ENCODE results near the gene PFDN4.
A peak's percentile ranks its signal among the peaks of the same experiment; 100 is the strongest.
"Not testable (repeated sequence)": the region's sequence is repeated elsewhere in the genome, so short reads cannot be mapped to it uniquely, and the experiment has no call there.

The PFDN4 gene

DNA sequence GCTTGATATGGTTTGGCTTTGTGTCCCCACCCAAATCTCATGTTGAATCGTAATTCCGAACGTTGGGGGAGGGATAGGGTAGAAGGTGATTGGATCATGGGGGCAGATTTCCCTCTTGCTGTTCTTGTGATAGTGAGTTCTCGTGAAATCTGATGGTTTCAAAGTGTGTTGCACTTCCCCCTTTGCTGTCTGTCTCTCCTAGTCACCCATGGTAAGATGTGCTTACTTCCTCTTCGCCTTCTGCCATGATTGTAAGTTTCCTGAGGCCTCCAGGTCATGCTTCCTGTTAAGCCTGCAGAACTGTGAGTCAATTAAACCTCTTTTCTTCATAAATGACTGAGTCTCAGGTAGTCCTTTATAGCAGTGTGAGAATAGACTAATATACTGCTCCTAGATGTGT lies 19.9 kb downstream of the PFDN4 start:
- DNase-seq = no peak

- peak; percentile 68 for DNase-seq
These were observed 21.0 kb downstream of the PFDN4 start for GRCh38 chr20:54228841-54229240.

- no peak for DNase-seq
These were observed 21.8 kb downstream of the PFDN4 start for GRCh38 chr20:54229566-54230160.

DNA sequence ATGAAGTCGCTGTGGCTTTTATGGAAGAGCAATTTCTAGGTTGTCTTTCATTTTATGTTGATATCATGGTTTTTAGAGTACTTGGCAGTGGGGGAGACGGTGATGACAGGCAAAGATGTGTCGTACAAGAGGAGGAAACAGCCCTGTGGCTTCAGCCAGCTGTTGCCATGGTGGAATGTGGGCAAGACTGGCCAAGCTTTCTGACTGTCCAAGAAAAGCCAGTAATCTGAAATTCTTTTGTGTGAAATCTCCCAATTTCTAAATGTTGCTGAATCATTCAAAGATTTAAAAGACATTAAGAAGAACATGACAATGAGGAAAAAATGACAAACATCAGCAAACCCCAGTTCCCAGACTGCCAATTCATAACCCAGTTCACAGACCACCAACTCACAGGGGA lies 23.1 kb downstream of the PFDN4 start:
- DNase-seq = no peak

- no peak for DNase-seq
These were observed 27.1 kb downstream of the PFDN4 start for GRCh38 chr20:54234991-54235390.

DNA sequence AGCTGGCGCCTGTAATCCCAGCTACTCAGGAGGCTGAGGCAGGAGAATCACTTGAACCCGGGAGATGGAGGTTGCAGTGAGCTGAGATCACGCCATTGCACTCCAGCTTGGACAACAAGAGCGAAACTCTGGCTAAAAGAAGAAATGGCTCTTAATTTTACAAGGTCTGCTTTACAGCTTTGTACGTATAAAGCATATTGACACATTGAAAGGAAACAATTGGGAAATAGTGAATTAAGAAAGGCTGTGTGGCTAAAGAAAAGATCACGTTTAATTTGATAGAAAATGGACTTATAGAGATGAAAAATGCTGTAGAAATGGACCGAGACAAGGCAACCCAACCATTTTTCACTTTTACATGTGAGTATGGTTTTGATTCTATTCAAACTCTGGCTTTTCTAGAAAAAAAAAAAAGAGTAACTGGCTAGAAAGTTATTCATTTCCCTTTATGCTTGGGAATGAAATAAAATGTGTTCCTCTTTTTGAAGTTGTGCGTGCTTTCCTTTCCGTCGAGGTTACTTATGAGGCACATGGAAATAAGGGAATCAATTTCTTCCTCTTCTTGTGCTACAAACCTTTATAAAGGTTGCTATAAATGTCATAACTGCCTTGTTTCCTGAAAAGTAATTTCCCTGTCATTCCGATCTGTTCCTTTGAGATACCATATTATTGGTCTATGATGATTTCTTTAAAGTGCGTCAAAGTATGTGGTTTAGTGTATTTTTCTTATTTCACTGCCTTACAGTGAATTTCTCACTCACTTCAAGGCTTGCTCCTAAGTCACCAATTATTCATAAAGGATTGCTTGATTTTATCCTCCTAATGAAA lies 29.4 kb downstream of the PFDN4 start:
- no peak for DNase-seq

DNA sequence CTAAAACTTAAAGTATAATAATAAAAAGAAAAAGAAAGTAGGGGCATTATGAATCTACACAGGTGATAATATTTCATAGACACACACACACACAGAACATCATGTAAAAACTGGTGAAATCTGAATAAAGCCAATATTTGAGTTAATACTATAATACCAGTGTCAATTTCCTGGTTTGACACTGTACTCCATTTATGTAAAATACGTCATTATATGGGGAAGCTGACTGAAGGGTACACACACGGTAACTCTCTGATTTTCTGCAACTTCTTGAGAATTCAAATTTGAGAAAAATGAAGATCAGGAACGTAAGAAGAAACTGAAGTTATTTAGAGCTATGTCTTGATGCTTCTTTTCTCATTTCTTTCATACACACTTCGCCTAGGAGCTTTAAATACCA lies 36.2 kb downstream of the PFDN4 start:
- DNase-seq = no peak

DNA sequence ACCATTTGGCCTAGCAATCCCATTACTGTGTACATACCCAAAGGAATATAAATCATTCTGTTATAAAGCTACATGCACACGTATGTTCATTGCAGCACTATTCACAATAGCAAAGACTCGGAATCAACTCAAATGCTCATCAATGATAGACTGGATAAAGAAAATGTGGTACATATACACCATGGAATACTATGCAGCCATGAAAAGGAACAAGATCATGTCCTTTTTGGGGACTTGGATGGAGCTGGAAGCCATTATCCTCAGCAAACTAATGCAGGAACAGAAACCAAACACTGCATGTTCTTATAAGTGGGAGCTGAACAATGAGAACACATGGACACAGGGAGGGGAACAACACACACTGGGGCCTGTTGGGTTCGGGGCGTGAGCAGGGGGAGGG lies 40.8 kb downstream of the PFDN4 start:
- not testable (repeated sequence) for DNase-seq

DNA sequence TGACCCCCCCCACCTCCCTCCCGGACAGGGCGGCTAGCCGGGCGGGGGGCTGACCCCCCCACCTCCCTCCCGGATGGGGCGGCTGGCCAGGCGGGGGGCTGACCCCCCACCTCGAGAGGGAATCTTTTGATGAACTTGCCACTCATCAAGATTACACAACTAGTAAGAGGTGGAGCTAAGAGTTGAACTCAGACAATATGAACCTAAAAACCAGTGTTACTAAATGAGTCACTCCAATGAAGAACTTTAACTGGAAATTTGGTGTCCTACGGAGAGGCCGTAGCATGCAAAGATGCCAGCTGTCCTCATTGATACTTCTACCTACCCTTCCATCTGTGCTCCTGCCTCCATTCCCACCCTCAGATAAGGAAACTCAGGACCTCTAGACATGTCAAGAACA lies 42.8 kb downstream of the PFDN4 start:
- no peak for DNase-seq

GRCh38 chr20:54251096-54251495 lies 43.2 kb downstream of the PFDN4 start:
- no peak for DNase-seq

GRCh38 chr20:54254596-54254995 lies 46.7 kb downstream of the PFDN4 start:
- peak; percentile 26 for DNase-seq

GRCh38 chr20:54255157-54255556 lies 47.3 kb downstream of the PFDN4 start:
- DNase-seq = no peak

GRCh38 chr20:54256202-54256601 lies 48.3 kb downstream of the PFDN4 start:
- DNase-seq = no peak

DNA sequence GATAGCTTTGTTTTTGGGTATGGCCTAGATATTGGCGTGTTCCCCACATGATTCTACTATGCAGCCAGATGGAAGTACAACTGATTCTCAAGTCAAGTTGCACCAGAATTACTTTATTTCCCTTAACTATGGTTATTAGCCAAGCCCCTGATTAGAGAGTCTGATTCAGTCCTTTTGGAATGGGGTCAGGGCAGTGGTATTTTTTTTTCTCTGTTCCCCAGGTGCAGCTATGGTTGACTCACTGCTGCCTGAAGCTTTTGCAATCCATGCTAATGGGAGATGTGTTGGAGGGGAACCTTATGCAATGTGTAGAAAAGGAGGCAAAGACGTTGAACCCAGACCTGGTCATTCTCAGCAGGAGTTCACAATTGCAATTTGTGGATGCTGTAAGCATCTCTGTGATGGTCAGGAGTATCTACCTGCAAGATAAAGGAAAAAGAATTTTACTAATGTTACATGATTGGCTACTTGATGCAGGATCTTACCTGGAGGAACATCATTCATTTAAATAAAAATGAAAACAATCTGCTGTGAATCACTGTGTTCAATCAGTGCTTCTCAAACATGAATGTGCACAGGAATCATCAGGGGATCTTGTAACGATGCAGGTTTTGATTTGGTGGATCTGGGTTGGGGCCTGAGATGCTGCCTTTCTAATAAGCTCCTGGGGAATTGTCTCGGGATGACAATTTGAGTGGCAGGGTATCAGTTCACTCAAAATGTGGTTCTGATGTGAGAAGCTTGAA lies 49.4 kb downstream of the PFDN4 start:
- DNase-seq = peak; percentile 95

DNA sequence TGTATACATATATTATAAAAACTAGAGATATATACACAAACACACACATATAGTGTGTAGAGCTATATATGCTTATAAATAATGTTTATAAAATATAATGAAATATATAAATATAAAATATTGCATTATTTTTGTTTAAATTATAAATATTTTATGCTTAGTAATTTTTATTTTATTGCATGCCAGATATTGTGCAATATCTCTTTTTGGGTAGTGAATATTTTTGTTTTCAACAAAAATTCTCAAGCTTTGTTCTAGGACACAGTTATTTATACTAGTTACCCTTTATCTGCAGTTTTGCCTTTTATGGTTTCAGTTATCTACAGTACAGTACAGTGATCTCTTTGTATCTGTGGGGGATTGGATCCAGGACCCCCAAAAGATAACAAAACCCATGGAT lies 52.2 kb downstream of the PFDN4 start:
- DNase-seq = no peak

- no peak for DNase-seq
These were observed 54.8 kb downstream of the PFDN4 start for GRCh38 chr20:54262671-54263070.

DNA sequence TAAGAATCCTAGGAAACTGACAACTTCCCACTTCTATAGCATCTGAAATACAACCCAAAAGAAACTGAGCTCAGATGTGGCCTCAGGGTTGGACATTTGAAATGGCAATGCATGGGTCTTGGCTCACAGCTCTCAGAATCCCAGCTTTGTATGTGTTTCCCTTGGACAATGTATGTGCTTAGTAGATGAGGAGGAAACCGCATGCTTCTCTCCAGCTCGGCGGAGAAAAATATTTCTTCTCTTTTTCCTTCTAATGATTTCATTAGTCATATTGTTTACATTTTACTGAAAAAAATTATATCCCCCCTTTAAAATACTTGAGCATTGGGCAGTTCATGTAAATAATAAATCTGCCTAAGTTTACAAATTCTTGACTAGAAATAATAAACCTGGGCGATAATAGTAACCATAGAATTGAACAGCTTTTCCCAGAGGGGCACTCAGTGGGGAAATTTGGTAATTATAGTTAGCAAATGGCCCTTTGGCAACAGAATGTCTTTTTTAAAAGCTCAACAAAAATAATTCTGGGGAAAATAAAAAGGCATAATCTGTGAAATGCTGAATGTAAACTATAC lies 55.3 kb downstream of the PFDN4 start:
- DNase-seq = no peak

GRCh38 chr20:54265791-54266190 lies 57.9 kb downstream of the PFDN4 start:
- DNase-seq = not testable (repeated sequence)

DNA sequence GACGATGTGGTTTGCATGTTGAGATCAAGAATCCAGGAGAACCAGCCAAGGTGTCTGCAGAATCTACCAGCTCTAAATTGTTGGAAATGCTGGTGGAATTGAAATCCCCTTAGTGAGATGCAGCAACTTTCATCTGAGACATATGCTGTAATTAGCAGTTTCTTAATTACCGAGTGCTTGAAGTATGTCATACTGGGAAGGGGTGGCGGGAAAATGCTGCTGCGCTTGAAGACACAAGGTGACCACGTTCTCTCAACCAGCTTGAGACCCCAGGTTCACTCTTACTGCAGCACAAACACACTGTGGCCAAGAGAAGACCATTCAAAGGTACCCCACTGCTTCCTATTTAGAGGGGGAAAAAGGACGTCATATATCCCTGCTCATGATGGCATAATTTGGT lies 59.0 kb downstream of the PFDN4 start:
- no peak for DNase-seq

DNA sequence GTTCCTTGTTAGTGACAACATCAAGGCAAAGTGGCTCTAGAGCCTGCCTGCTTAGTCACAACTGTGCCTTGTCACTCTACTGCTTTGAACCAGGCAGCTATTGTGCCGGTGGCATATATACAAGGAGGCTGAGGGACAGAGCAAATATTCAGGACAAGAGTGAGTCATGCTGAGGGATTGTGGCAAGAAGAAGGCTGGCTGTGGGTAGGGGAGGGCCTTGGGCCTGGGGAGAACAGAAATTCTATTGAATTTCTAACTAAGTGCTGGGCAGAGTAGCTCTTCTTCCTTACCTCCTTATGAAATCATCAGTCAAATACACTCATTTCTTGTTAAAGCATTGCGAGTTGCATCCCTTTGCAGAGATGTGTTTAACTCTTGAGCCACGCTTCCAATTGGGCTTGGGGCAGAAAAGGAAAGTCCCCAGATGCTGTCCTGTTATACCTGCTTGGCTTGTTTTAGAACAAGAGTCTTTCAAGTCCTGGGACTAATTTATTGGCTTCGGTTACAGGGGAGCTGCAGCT lies 59.7 kb downstream of the PFDN4 start:
- DNase-seq = no peak

DNA sequence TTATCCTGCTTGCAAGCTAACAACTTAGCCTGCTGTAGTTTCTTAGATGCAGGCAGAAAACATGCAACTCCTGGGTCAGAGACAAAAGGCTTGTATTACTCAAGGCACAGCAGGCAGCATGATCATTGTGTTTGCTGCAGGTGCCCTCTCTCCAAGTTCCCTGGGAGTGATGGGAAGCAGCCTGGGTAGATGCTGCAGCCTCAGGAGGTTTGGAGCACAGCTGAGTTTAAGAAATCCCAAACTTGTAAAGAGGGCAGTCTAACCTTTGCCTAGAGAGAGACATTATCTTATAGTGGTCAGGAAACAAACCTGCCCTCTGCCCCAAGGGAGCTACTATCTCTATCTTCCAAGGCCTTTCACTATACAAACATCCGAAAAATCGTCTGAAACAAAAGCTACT lies 61.1 kb downstream of the PFDN4 start:
- DNase-seq = no peak

Measured in NCI-H226 (cell line).